PFSK-1 (cell line): Measurements from ENCODE around the gene MYO9A.

ENCODE experiments used
- POLR2AphosphoS5 ChIP-seq: IDR thresholded peaks from 2 replicates; pipeline ENCODE4 v1.6.1; 2012; ENCODE audit warnings: low read depth, mild to moderate bottlenecking, control low read depth, low read length, moderate library complexity
- SIN3A ChIP-seq: IDR thresholded peaks from 2 replicates; pipeline ENCODE4 v1.6.1; 2012; ENCODE audit warnings: mild to moderate bottlenecking, low read length, moderate library complexity, borderline replicate concordance; ENCODE audit not compliant: insufficient read depth

GRCh38 chr15:71973366-71973765, 144.6 kb downstream of the MYO9A start:
- no peak for TF ChIP-seq SIN3A
- no peak for TF ChIP-seq POLR2AphosphoS5
